Measurements from ENCODE around the gene EVI5.

The EVI5 gene

DNA sequence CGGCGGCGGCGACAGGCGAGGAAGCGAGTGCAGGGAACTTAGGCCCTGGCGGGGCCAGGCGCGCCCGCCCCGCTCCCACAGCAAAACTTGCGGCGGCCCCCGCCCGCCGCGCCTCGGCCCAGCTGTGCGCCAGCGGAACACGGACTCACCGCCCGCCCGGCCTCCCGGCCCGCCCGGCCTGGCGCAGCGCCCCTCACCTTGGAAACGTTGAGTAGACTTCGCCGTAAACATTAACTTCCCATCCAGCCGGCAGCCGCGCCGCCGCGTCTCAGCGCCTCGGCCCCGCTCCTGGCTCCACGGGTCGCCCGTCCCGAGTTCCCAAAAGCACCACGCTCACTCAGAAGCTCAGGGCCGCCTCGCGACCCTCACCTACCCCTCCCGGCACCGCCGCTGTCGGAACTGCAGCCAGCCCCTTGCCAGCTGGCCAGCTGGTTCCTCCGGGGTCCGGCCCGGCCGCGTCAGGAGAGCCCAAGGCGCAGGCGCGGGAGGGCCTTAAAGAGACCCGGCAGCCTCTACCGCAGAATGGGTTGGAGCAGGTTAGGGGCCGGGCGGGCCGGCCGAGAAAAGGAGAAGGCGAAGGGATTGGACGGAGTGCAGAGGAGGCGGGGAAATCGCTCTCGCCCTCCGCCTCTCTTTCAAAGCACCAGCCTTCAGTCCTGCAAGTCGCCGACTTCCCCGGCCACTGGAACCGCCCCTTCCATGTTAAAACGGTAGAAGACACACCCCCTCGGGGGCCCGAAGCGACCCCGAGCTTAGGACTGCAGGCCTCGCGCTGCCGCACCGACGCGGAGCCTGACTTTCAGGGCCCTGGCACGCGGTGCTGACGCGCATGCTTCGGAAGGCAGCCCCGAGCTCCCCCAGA lies at the start of gene EVI5:
Gene EVI5 (minus strand): TSS at position 470 of the 862 bp plus-strand sequence. CDS start 48,562 bp downstream, outside the sequence.
- DNase-seq (ENCODE audit: low read depth in 3 of 3) = peak; percentile 36 to 73 (median 57)

DNA sequence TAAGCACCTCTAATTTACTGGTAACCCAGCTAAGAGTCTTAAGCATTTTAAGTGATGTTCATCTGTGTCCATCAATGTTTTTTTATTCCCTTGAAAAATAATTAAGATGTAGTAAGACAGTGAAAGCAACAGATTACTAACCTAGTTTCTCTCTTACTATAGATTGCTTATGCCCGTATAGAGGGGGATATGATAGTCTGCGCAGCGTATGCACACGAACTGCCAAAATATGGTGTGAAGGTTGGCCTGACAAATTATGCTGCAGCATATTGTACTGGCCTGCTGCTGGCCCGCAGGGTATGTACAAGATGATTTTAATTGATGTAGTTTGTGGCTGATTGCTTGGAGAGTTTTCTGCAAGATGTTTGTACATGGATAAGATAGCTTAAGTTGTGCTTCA lies 49.7 kb upstream of the EVI5 start:
- no peak for DNase-seq (ENCODE audit: low read depth in 3 of 3)

DNA sequence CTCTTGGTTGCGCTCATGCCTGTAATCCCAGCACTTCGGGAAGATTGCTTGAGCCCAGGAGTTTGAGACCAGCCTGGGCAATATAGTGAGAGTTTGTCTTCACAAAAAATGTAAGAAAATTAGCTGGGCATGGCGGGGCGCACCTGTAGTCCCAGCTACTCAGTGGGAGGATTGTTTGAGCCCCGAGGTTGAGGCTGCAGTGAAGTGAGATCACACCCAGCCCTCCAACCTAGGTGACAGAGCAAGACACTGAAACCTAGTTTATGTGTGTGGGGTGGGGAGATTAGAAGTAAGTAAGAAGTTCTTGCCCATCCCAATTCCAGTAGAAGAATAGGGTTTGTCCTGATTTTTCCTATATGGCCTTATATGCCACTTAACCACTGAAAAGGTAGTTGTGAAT lies 48.9 kb upstream of the EVI5 start:
- DNase-seq (ENCODE audit: low read depth in 3 of 3) = peak in 1 of 3 experiments; percentile 21

DNA sequence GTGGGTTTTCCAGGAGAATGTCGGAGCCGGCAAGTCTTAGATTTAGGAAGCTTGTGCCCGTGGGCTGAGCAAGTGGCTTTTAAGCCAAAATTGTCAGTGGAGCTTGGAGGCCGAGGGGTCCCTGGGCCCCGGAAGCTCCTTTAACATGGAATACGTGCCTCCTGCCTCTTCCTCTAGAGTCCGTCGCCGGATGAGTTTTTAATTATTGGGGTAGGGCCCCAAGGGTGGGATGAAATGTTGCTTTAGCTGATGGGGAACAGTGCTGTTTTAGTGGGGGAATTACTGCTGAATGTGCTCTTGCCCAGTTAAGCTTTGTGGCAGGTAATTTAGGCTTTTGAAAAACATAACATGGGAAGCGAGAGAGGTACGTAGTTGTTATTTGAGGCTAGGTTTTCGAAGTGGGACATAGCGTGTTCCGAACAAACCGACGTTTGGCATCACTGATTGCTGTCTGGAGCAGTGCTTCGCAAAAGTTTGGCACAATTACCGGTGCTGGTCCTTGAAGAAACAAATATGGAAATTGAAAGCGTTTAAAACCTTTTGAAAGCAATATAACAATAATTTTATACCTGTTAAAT lies 47.7 kb upstream of the EVI5 start:
- no peak for DNase-seq (ENCODE audit: low read depth in 3 of 3)

DNA sequence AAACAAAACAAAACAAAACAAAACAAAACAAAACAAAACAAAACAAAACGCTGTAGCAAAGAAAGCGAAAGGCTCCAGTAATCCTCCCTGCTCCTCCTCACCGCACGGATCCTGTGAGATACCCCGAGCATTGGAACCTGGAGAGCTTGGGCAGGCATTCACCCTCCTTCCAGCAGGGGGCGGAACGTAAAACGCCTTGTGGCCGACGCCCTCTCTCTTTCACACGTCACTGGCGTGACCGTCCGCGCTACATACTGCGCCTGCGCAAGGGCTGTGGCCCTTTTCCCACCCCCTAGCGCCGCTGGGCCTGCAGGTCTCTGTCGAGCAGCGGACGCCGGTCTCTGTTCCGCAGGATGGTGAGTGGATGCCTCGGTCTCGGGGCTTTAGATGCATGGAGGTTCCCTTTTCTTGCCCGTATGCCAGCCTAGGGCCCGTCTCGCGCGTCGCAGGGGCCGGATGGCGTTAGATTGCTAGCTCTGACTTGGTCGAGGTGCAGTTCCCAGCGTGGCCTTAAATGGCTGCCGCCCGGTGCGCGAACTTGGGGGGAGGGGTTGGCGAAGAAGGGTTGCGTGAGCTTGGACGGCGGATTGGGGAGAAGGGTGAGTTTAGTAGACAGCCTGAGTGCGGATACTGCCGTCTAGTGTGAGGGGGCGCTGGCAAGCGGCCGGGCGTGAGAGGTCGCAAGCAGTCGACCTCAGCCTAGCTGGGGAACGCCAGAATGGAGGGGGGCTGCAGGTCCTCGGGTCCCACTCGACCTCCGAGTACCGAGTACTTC lies 47.0 kb upstream of the EVI5 start, which contains the start of gene RPL5:
Gene RPL5 (plus strand): TSS at position 279 of the 775 bp plus-strand sequence. CDS start 75 bp downstream, at position 354.
- DNase-seq (ENCODE audit: low read depth in 3 of 3) = peak; percentile 95 to 96 (median 96)

DNA sequence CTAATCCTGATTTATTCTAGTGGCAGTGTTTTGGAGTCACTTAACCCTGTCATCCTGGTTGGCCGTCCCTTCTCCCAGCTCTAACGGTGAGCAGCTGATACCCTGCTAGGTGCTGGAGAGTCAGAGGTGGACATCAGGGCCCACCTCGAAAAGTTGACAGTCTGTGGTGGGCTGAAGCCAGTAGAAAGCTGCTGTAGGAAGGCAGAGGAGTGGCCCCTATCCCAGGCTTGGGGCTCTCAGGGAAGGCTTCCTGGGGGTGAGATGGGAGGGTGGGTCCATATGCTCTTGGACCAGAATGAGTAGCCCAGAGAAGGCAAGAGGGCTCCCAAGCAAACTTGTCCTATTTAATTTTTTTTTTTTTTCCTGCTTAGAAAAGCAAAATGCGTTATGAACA lies 46.5 kb upstream of the EVI5 start:
- DNase-seq (ENCODE audit: low read depth in 3 of 3) = no peak

DNA sequence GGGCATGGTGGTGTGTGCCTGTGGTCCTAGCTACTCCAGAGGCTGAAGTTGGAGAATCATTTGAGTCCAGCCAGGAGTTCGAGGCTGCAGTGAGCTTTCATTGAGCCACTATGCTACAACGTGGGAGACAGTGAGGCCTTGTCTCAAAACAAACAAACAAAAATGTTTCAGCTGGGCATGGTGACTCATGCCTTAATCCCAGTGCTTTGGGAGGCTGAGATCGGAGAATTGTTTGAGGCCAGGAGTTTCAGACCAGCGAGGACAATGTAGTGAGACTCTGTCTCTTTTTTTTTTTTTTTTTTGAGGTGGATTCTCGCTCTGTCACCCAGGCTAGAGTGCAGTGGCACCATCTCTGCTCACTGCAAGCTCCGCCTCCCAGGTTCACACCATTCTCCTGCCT lies 41.9 kb upstream of the EVI5 start:
- DNase-seq (ENCODE audit: low read depth in 3 of 3) = no peak

DNA sequence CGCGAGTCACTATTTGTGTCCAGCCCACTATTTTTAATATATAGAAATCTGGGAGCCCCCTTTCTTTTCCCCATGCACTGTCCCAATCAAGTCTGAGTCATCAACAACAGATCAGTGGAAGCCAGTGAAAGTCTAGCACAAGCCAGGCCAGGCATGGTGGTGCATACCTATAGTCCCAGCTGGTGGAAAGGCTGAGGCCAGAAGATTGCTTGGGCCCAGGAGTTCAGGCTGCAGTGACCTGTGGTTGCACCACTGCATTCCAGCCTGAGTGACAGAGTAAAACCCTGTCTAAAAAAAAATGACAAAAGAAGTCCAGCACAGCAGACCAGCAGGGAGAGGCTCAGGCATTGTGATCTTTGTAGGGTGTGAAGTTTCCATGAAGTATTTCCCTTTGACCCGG lies 38.0 kb upstream of the EVI5 start:
- no peak for DNase-seq (ENCODE audit: low read depth in 3 of 3)

DNA sequence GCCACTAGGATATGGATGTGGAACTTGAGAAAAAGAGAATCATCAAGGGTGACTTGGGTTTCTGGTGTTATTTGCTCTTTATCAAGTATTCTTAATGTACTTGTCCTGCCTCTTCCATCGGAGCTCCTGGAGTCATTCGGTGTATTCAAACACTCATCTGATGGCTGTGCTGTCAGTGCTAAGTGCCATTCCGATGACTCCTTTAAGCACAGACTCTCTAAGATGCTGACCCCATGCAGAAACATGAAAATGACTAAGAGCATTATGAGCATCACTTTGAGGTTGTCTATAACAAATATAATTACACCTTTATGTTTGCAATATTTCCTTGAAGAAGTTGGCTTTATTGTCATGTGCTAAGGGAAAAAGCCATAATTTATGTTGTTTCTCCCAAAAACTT lies 35.6 kb upstream of the EVI5 start:
- no peak for DNase-seq (ENCODE audit: low read depth in 3 of 3)

DNA sequence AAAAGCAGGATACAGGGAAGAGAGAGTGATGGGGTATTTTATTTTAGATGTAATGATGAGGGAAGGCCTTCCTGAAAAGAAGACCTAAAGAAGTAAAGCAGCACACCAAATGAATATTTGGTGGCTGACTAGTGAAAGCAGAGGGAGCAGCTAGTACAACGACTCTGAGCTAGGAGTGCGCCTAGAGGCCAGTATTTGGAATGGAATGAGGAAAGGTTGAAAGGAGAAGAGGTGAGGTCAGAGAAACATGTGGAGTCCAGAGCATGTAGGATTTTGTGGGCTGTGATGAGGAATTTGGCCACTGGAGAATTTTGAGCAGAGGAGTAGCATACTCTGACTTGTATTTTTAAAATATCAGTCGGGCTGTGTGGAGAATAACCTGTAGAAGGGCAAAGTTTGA lies 35.1 kb upstream of the EVI5 start:
- no peak for DNase-seq (ENCODE audit: low read depth in 3 of 3)

DNA sequence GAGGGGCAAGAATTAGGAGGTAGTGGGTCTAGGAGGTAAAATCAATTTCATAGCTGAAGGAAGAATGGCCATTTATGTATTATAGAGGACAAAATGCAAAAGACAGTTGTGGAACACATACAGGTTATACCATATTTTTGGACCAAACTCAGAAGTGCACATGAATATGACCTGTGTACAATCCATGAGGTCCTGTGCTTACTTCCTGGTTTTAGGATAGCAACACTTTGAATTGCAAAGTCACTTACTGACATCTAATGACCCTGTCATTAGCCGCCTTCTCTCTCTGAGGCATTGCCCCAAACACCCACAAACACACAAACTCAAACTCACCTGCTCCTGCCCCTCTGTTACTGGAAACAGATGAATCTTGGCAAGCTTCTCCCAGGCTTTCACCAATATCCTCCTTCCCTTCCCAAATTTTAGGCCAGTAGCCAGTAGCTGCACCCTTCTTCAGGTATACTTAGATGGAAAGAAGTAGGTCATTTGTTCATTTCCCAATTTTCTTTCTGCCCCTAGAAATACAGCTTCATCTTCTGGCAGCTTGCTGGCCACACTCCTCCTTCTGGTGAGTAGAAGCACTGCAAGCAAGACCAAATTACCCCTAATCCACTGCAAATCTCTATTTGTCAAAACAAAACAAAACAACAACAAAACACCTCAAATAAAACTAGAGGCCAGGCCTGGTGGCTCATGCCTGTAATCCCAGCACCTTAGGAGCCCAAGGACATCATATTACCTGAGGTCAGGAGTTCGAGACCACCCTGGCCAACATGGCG lies 33.3 kb upstream of the EVI5 start:
- no peak for DNase-seq (ENCODE audit: low read depth in 3 of 3)

DNA sequence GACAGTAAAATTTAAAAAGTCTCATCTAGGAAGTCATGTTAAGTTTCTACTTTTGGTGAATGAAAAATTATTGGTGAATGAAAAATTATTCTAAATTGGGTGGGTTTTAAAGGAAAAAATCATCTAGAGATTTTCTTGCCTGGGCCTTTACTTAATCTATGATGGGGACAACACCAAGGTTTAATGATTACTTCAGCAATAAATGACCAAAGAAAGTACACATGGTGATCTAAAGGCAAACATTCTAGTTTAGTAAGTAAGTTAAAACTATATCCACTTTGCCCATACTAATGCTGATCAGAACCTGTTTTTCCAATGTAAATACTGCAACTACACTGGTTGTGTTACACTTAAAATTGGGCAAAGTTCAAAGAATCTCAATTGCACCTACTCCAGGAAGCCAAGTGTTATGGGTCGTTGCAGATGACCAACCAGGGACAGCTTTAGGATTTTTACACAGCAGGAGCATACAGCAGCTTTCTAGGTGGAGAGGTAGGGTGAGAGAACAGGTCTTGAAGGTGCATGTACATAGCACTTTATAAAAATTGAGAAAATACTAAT lies 32.3 kb upstream of the EVI5 start:
- no peak for DNase-seq (ENCODE audit: low read depth in 3 of 3)

DNA sequence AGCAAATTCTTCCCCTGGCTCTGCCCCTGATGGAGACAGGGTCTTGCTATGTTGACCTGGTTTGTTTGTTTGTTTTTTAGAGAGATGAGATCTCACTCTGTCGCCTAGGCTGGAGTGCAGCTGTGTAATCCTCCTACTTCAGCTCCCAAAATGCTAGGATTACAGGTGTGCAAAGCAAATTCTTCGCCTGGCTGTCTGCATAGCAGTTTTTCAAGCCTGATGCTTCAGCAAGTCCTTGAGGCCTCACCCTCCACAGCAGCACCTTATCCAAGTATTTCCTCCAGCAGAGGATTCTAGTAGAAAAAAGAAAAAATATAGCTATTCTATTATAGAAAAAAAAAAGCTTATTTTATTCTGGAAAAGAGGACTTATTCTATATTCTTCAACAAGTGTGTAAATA lies 31.8 kb upstream of the EVI5 start:
- no peak for DNase-seq (ENCODE audit: low read depth in 3 of 3)

DNA sequence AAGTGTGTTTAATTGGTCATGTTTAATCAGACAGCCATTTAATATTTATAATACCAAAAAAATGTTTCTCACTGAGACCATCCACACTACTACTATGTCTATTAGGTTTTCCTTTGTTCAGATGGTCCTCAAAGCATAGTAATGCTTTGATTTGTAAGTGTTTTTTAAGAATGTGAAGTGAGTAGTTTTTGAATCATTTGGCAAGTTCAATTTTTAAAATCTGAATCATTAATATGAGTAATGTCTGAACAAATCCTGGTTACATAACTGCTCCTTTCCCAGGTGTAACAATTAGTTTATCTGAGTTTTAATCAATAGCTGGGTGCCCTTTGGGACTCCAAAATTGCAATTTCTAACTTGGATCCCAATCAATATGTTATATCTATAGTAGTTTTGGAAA lies 23.5 kb upstream of the EVI5 start:
- DNase-seq (ENCODE audit: low read depth in 3 of 3) = no peak

DNA sequence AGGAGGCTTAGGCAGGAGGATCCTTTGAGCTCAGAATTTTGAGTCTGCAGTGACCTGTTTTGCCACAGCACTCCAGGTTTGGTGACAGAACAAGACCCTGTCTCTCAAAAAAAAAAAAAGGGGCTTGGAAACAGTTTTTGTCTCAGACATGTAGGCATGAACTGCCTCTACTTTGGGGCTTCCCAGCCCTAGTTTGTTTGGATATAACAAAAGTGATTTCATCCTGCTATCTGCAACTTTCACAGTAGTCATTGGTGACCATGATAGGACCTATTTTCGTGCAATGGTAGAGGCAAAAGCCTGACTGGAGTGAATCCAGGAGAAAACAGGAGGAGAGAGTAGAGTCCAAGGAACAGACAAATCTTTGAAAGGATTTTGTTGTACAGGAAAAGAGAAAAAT lies 20.3 kb upstream of the EVI5 start:
- no peak for DNase-seq (ENCODE audit: low read depth in 3 of 3)

DNA sequence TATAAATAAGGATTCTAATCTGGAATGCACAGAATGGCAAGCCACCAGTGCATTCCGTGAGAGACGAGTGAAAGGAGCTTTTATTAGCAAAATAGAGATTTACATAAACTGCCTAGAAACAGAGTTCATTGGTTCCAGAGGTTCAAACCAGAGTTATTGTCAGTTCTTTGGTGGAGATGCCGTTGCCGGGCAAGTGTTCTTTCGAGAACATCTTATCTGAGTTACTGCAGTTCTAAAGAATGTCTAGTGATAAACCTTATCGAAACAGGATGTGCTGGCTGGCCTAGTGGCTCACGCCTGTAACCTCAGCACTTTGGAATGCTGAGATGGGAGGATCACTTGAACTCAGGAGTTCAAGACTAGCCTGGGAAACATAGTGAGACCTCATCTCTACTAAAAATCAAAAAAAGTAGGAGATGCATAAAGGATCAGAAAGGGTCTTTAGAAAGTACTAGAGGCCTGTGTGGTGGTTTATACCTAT lies 19.9 kb upstream of the EVI5 start:
- DNase-seq (ENCODE audit: low read depth in 3 of 3) = no peak

DNA sequence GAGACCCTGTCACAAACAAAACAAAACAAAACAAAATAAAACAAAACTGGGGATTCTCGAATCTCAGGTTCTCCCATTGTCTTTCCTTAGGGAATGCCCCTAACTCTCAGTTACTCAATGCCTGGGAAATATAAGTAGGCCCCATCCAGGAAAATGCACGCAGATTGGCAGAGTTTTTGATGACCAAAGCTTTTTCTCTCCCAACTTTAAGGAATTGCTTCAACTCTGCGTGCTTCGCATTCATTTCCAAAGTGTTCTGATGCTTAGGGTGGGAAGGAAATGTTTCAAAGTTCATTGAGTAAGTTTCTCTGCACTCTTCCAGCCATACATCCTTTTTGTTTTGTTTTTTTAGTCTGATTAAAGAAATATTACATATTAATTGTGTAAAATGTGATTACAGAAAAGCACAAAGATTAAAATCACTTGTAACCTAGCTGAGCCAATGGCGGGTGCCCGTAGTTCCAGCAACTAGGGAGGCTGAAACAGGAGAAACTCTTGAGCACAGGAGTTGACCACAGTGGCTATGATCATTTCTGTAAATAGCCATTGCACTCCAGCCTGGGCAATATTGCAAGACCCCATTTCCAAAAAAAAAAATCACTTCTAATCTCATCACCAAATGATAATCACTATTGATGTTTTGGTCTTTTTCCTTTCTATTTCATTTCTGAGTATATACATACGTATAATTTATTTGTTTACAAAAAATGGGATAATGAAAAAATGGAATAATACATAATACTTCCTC lies 18.4 kb upstream of the EVI5 start:
- no peak for DNase-seq (ENCODE audit: low read depth in 3 of 3)

DNA sequence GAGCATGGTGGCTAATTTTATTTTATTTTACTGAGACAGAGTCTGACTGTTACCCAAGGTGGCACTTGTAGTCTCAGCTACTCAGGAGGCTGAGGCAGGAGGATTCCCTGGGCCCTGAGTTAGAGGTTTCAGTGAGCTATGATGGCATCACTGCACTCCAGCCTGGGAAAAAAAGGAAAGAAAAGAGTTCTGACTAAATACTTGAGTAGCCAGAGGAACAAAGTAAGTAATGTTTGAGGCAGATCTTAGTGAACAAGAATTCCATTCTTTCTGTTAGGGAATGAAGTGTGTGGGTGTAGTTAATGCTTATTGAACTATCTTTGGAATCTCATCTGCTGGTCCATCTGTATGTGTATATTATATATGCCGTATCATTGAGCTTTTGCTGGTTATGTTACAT lies 13.1 kb upstream of the EVI5 start:
- no peak for DNase-seq (ENCODE audit: low read depth in 3 of 3)

DNA sequence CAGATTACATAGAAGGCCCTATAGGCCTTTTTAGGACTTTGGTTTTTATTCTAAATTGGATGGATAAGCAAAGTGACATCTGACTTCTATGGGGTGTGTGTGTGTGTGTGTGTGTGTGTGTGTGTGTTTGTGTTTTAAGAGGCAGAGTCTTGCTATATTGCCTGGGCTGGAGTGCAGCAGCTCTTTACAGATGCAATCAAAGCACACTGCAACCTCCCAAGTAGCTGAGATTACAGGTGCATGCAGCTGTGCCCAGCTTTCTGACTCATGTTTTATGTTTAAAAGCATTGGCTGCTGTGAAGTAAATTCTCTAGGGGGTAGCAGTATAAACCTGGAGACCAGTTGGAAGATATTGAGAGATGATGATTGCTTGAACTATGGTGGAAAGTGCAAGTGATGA lies 12.4 kb upstream of the EVI5 start:
- DNase-seq (ENCODE audit: low read depth in 3 of 3) = no peak

DNA sequence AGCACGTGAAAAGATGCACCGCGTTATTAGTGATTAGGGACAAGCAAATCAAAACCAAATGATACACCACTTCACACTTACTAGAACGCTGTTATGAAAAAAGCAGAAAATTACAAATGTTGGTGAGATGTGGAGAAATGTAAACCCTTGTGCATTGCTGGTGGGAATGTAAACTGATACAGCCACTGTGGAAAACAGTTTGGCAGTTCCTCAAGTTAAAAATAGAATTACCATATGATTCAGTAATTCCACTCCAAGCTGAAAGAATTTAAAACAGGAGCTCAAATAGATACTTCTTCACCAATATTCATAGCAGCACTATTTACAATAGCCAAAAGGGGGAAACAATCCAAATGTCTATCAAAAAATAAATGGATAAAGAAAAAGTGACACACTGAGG lies 10.3 kb upstream of the EVI5 start:
- DNase-seq (ENCODE audit: low read depth in 3 of 3) = no peak

DNA sequence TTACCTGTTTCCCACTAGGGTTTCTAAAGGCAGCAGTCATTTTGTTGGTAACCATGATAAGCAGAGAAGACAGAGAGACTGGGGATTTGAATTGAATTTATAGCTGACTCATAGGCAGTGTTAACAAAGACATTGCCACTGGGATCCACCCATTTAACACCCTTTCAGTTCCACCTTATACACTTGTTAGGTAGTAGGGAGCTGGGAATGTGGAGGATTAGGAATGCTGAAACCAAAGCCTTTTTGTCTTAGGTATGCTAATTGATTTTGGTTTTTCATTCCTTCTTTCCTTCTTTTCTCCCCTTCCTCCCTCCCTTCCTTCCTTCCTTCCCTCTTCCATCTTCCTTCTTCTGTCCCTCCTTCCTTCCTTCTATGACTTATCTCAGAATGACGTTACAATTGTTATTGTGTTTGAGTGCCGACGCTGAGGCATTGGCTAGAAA lies 7.5 kb upstream of the EVI5 start:
- no peak for DNase-seq (ENCODE audit: low read depth in 3 of 3)

Data from stimulated activated CD4-positive, alpha-beta T cell treated with anti-CD3 and anti-CD28 coated beads, TNF-alpha, amount 100 ng/mL, for 24 hours (primary cell).